BLaER1 treated with 17β-estradiol and CSF1 and Interleukin-3, amounts not matched to agents 10 nM and 100 nM (cell line): ENCODE data around the gene GRIK3.
"Not testable (repeated sequence)": the region's sequence is repeated elsewhere in the genome, so short reads cannot be mapped to it uniquely, and the experiment has no call there.

Source experiments
- H3K27ac ChIP-seq, 11 experiments: shearing (Covaris generic); formaldehyde crosslinking; 2 replicates each; pipeline ENCODE4 v1.8.1; 2022
- H3K27me3 ChIP-seq, 11 experiments: shearing (Covaris generic); formaldehyde crosslinking; 2 replicates each; pipeline ENCODE4 v1.8.1; 2022
- H3K36me3 ChIP-seq, 11 experiments: shearing (Covaris generic); formaldehyde crosslinking; 2 replicates each; pipeline ENCODE4 v1.8.1; 2022
- H3K4me1 ChIP-seq, 10 experiments: shearing (Covaris generic); formaldehyde crosslinking; 2 replicates each; pipeline ENCODE4 v1.8.1; 2022
- H3K4me2 ChIP-seq, 11 experiments: shearing (Covaris generic); formaldehyde crosslinking; 2 replicates each; pipeline ENCODE4 v1.8.1; 2022
- H3K4me3 ChIP-seq, 10 experiments: shearing (Covaris generic); formaldehyde crosslinking; 2 replicates each; pipeline ENCODE4 v1.8.1; 2022
- H3K9ac ChIP-seq, 11 experiments: shearing (Covaris generic); formaldehyde crosslinking; 2 replicates each; pipeline ENCODE4 v1.8.1; 2022
- H3K9me3 ChIP-seq, 11 experiments: shearing (Covaris generic); formaldehyde crosslinking; replicated peaks in 1 of 11; 2 replicates each; pipeline ENCODE4 v1.8.1; 2022
- H4K20me1 ChIP-seq, 11 experiments: shearing (Covaris generic); formaldehyde crosslinking; 2 replicates each; pipeline ENCODE4 v1.8.1; 2022
- Cebpa-rat ChIP-seq, 11 experiments: shearing (Covaris generic); IDR thresholded peaks; 2 replicates each; pipeline ENCODE4 v1.8.1; 2022

The GRIK3 gene

DNA sequence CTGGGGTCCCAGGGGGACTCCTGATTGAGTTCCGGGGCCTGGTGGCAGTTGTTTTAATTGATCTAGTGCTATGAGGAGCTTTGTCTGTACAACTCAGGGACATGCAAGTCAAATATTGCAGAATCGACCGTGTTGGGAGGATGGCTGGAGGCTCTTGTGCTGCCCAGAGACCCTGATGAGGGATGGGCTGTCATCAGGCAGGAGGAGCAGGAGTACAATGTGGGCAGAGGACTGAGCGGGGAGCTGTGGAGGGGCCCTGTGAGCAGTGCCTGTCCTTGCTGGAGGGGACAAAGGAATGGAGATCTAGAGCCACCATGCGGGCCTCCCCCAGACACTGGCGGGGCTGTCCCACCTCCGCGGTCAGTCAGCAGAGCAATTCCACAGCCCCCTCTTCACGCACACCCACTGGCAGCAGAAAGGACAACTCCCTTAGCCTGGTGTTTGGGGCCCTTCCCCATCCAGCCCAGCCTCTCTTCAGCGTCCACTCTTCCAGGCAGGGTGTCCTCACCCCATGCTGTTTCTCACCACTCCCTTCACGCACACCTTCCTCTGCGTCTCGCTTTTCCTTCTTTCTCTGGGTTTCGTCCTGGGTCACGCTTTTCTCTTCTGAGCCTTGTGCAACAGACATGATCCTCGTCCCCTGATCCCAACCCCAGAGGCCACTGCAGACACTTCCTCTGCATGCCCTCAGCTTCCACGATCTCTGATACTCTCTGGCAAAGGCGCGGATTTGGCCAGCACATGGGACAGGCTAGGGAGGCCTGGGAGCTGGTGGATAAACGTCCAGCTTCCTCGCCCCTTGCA lies 122.6 kb downstream of the GRIK3 start:
- Histone ChIP-seq H3K4me2 (peak overlapping the region in 5 of 11 experiments; percentile 29 to 73 (median 64); a peak in 7 of 22 replicates), H3K4me1 (peaks cover 0 to 26% (median 21%) of the 10 kb centered on the region in 10 experiments; a peak in 14 of 20 replicates), H4K20me1 (0 out of 22 replicates have a peak, but pooled peaks cover 0 to 5% (median 0%) of the 10 kb centered on the region in 11 experiments), H3K9me3 (peaks cover 10 to 21% (median 15%) of the 10 kb centered on the region in 11 experiments; a peak in 18 of 22 replicates), H3K36me3 (no peaks in the 10 kb centered on the region), H3K4me3 (no peak overlapping the region), H3K9ac (no peak overlapping the region), H3K27ac (no peak overlapping the region), H3K27me3 (no peaks in the 10 kb centered on the region)
- TF ChIP-seq Cebpa-rat (IDR thresholded peaks at IDR 0.05): no peak

DNA sequence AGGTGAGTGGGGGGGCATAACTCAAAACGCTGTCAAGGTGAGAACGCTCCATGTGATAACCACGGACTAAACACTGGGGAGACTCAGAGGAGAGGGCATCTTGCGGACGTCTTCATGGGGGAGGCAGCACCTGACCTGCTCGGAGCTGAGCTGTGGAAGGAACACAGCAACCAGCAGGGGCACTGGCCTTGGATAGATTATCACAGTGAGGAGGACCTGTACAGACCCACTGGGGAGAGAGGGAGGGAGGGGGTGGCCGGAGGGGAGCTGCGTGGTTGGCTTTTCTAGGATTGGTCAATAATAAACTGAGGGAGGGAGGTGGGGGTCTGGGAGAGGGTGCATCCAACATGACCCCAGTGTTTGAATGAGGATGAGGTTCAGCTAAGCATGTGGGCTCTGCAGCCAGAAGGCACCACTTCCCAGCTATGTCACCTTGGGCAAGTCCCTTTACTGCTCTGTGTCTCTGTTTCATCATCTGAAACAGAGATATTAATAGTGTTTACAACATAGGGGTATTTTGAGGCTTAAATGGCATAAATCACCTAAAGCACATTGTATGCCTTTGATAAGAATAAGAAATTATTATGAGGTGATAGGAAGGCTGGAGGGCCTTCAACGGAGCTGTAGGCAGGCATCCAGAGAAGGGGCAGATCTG lies 123.3 kb downstream of the GRIK3 start:
- H3K27ac ChIP-seq: no peak overlapping the region
- H3K4me2 ChIP-seq: peak overlapping the region in 6 of 11 experiments; percentile 33 to 73 (median 56); a peak in 10 of 22 replicates
- H3K4me3 ChIP-seq: no peak overlapping the region
- H3K9ac ChIP-seq: no peak overlapping the region
- TF ChIP-seq Cebpa-rat (IDR thresholded peaks at IDR 0.05): no peak
- H3K9me3 ChIP-seq: peaks cover 8 to 14% (median 11%) of the 10 kb centered on the region in 11 experiments; a peak in 18 of 22 replicates
- peaks cover 0 to 26% (median 21%) of the 10 kb centered on the region in 10 experiments; a peak in 14 of 20 replicates for H3K4me1 ChIP-seq
- H3K36me3 ChIP-seq: no peaks in the 10 kb centered on the region
- no peaks in the 10 kb centered on the region for H3K27me3 ChIP-seq
- 0 out of 22 replicates have a peak, but pooled peaks cover 0 to 5% (median 0%) of the 10 kb centered on the region in 11 experiments for H4K20me1 ChIP-seq

DNA sequence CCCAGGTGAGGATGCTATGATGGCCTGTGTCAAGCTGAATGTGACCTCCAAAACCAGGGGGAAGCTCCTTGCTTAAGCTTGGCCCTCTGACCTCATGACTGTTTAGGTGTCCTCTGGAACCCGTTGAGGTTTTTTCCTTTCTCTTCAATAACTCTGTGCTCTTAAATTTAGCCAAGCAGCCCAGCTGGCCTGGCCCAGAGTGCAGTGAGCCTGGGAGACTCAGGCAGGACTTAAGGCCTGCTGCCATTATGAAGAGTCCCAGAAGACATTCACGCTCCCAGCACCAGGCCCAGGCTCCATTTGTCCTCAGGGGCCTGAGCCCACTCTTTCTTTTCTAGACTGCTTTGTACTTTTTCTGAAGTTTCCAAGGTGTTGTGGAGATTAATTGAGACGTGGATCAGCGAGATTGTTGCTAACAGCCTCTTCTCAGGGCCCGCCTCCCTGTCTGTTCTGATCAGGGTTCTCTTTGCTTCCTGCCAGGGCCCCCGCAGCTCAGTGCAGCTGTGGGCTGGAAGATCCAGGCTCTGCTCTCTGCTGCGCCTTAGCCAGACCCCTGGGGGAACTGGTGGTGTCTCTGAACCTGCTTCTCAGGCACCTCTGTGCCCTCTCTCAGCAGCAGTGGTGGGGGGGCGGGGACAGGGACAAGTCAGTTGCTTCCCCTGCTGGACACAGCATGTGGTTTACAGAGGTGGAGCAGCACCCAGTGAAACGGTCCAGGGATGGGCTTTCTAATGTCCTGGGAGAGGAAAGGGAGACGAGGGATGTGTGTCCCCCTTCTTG lies 124.2 kb downstream of the GRIK3 start:
- Histone ChIP-seq H3K4me3 (no peak overlapping the region), H3K27ac (peak overlapping the region in 1 of 11 experiments; percentile 23; a peak in 1 of 22 replicates), H3K4me1 (peaks cover 0 to 26% (median 21%) of the 10 kb centered on the region in 10 experiments; a peak in 14 of 20 replicates), H4K20me1 (0 out of 22 replicates have a peak, but pooled peaks cover 0 to 5% (median 0%) of the 10 kb centered on the region in 11 experiments), H3K9ac (no peak overlapping the region; a peak in 1 of 22 replicates), H3K9me3 (peaks cover 0 to 5% (median 2%) of the 10 kb centered on the region in 11 experiments; a peak in 16 of 22 replicates), H3K4me2 (peak overlapping the region in 9 of 11 experiments; percentile 10 to 73 (median 48); a peak in 14 of 22 replicates), H3K27me3 (no peaks in the 10 kb centered on the region), H3K36me3 (no peaks in the 10 kb centered on the region)
- no peak for TF ChIP-seq Cebpa-rat (IDR thresholded peaks at IDR 0.05)

GRCh38 chr1:36909359-36909758 lies 125.0 kb downstream of the GRIK3 start:
- not testable (repeated sequence) for H3K36me3 ChIP-seq, H3K27me3 ChIP-seq, H4K20me1 ChIP-seq, H3K9me3 ChIP-seq, H3K27ac ChIP-seq, H3K4me3 ChIP-seq, H3K9ac ChIP-seq
- Histone ChIP-seq H3K4me1 (peaks cover 0 to 26% (median 21%) of the 10 kb centered on the region in 10 experiments; a peak in 14 of 20 replicates), H3K4me2 (peak overlapping the region in 5 of 11 experiments; percentile 38 to 73 (median 64); a peak in 7 of 22 replicates)

DNA sequence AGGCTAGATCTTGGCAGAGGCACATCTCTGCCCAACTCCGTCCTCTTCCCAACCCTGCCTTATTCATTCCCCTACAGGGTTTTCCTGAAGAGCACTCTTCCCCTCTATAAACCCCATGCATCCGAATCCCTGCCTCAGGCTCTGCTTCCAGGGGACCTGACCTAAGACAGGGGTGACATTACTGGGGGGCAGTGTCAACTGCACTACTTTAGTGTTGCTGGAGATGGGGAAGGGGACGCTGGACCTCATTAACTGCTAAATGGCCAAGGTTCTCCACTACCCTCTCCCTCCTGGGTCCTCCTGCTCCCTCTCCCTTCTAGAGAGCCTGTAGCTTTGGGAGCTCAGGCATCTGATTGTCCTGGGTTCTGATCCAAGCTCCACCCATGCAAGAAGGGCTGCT lies 126.2 kb downstream of the GRIK3 start:
- Histone ChIP-seq H3K27me3 (no peaks in the 10 kb centered on the region), H3K4me1 (peaks cover 0 to 26% (median 21%) of the 10 kb centered on the region in 10 experiments; a peak in 14 of 20 replicates), H3K27ac (no peak overlapping the region), H4K20me1 (0 out of 22 replicates have a peak, but pooled peaks cover 0 to 3% (median 0%) of the 10 kb centered on the region in 11 experiments), H3K4me2 (no peak overlapping the region), H3K36me3 (no peaks in the 10 kb centered on the region), H3K9me3 (no peaks in the 10 kb centered on the region), H3K9ac (no peak overlapping the region), H3K4me3 (no peak overlapping the region)
- TF ChIP-seq Cebpa-rat (IDR thresholded peaks at IDR 0.05): no peak

GRCh38 chr1:36906555-36906954 lies 127.8 kb downstream of the GRIK3 start:
- Histone ChIP-seq H3K9ac (no peak overlapping the region), H3K36me3 (no peaks in the 10 kb centered on the region), H4K20me1 (no peaks in the 10 kb centered on the region), H3K4me2 (no peak overlapping the region), H3K27ac (no peak overlapping the region), H3K4me1 (peaks cover 0 to 23% (median 20%) of the 10 kb centered on the region in 10 experiments; a peak in 14 of 20 replicates), H3K4me3 (no peak overlapping the region), H3K27me3 (no peaks in the 10 kb centered on the region), H3K9me3 (peaks cover 0 to 5% (median 1%) of the 10 kb centered on the region in 11 experiments; a peak in 6 of 22 replicates)
- no peak for TF ChIP-seq Cebpa-rat (IDR thresholded peaks at IDR 0.05)

GRCh38 chr1:36905941-36906340 lies 128.4 kb downstream of the GRIK3 start:
- no peak overlapping the region for H3K9ac ChIP-seq
- H3K4me1 ChIP-seq: peaks cover 0 to 17% (median 14%) of the 10 kb centered on the region in 10 experiments; a peak in 14 of 20 replicates
- no peak overlapping the region for H3K4me3 ChIP-seq
- no peaks in the 10 kb centered on the region for H3K27me3 ChIP-seq
- no peaks in the 10 kb centered on the region for H4K20me1 ChIP-seq
- no peak overlapping the region for H3K4me2 ChIP-seq
- no peaks in the 10 kb centered on the region for H3K36me3 ChIP-seq
- H3K9me3 ChIP-seq: peaks cover 0 to 8% (median 4%) of the 10 kb centered on the region in 11 experiments; a peak in 6 of 22 replicates
- H3K27ac ChIP-seq: no peak overlapping the region
- no peak for TF ChIP-seq Cebpa-rat (IDR thresholded peaks at IDR 0.05)

DNA sequence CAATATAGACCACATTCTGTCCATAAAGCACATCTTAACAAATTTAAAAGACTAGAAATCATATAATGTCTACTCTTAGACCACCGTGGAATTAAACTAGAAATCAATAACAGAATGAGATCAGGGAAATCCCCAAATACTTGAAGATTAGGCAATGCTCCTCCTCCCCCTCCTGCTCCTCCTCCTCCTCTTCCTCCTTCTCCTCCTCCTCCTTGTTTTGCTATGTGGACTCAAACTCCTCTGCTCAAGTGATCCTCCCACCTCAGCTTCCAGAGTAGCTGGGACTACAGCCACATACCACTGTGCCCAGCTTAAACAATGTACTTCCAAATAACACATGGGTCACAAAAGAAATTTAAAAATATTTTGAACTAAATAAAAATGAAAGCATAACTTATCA lies 134.2 kb downstream of the GRIK3 start:
- Histone ChIP-seq H3K27me3 (no peaks in the 10 kb centered on the region), H3K9ac (no peak overlapping the region), H3K9me3 (peaks cover 9 to 27% (median 16%) of the 10 kb centered on the region in 11 experiments; a peak in 20 of 22 replicates), H3K36me3 (no peaks in the 10 kb centered on the region), H4K20me1 (no peaks in the 10 kb centered on the region), H3K4me1 (no peaks in the 10 kb centered on the region), H3K4me3 (no peak overlapping the region), H3K27ac (no peak overlapping the region), H3K4me2 (no peak overlapping the region)
- no peak for TF ChIP-seq Cebpa-rat (IDR thresholded peaks at IDR 0.05)

DNA sequence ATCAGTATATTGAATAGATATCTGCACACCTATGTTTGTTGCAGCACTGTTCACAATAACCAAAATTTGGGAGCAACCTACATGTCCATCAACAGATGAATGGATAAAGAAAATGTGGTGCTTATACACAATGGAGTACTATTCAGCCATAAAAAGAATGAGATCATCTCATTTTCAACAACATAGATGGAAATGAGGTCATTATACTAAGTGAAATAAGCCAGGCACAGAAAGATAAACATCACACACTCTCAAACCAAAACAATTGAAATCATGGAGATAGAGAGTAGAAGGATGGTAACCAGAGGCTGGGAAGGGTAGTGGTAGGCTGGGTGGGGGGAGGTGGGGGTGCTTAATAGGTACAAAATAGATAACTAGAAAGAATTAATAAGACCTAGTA lies 136.5 kb downstream of the GRIK3 start:
- H3K9ac ChIP-seq, H3K4me3 ChIP-seq, H3K36me3 ChIP-seq, H4K20me1 ChIP-seq, H3K27me3 ChIP-seq, H3K4me1 ChIP-seq, H3K4me2 ChIP-seq, H3K27ac ChIP-seq: not testable (repeated sequence)
- peaks cover 9 to 27% (median 16%) of the 10 kb centered on the region in 11 experiments; a peak in 20 of 22 replicates for H3K9me3 ChIP-seq
